ENCODE data around the gene NPW. TPM values are rescaled to one million over a fixed set of nuclear protein-coding genes. Genes with fewer than 3 reads are reported as not detected.

NPW gene
- total RNA-seq, 4 donors from 2014 or later, result 0.48 TPM; not detected in 3

DNA sequence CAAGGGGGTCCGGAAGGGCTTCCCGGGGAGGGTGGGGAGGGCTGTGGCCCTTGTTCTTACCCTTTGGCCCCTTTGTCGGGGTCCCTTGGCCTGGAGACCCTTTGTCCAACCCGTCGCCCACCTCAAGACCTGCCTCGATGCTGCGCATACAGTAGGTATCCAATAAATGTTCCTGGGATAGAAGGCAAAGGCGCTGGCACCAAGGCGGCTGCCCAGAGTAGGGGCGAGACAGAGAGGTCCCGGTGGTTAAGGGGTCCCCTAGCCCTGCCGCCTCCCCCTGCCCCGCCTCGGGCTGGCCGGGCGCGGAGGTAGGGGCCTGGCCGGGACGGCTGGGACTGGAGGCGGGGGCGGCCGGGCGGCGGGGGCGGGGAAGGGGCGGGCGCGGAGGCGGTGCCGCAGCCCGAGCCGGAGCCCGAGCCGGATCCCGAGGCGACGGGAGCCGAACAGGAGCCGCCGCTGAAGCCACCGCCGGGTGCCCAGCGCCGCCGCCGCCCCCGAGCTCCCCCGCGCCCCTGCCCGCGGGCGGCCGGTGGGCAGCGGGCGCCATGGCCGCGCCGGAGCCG, 7.0 kb downstream of the NPW start, which contains the start of gene NHERF2:
NHERF2 (plus strand) TSS at position 442 of the 563 bp plus-strand sequence; CDS start at position 546, 104 bp downstream.
- 21% methylated on average over 4 of the region's 59 CpGs; no CpG with 5 or more reads in 1 of the 2 donors for WGBS, 2 donors
- Histone ChIP-seq H3K4me3 (peak within 1 kb of the TSS; percentile 51 to 90 (median 63)), H3K36me3 (peaks cover 0 to 6% (median 0%) of the 10 kb centered on the region in 3 donors), H3K4me1 (peaks cover 39 to 87% (median 45%) of the 10 kb centered on the region in 3 donors), H3K27ac (peak within 1 kb of the TSS; percentile 68 to 86 (median 80)), H3K27me3 (peaks cover 0 to 19% (median 0%) of the 10 kb centered on the region in 4 donors), H3K9me3 (no peaks in the 10 kb centered on the region)
- TF ChIP-seq, protein P1, sequence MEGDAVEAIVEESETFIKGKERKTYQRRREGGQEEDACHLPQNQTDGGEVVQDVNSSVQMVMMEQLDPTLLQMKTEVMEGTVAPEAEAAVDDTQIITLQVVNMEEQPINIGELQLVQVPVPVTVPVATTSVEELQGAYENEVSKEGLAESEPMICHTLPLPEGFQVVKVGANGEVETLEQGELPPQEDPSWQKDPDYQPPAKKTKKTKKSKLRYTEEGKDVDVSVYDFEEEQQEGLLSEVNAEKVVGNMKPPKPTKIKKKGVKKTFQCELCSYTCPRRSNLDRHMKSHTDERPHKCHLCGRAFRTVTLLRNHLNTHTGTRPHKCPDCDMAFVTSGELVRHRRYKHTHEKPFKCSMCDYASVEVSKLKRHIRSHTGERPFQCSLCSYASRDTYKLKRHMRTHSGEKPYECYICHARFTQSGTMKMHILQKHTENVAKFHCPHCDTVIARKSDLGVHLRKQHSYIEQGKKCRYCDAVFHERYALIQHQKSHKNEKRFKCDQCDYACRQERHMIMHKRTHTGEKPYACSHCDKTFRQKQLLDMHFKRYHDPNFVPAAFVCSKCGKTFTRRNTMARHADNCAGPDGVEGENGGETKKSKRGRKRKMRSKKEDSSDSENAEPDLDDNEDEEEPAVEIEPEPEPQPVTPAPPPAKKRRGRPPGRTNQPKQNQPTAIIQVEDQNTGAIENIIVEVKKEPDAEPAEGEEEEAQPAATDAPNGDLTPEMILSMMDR (IDR thresholded peaks at IDR 0.05), result no peak
- intact Hi-C loops (cut with DNase I), result no loop called here
- DNase-seq, result no peak

DNA sequence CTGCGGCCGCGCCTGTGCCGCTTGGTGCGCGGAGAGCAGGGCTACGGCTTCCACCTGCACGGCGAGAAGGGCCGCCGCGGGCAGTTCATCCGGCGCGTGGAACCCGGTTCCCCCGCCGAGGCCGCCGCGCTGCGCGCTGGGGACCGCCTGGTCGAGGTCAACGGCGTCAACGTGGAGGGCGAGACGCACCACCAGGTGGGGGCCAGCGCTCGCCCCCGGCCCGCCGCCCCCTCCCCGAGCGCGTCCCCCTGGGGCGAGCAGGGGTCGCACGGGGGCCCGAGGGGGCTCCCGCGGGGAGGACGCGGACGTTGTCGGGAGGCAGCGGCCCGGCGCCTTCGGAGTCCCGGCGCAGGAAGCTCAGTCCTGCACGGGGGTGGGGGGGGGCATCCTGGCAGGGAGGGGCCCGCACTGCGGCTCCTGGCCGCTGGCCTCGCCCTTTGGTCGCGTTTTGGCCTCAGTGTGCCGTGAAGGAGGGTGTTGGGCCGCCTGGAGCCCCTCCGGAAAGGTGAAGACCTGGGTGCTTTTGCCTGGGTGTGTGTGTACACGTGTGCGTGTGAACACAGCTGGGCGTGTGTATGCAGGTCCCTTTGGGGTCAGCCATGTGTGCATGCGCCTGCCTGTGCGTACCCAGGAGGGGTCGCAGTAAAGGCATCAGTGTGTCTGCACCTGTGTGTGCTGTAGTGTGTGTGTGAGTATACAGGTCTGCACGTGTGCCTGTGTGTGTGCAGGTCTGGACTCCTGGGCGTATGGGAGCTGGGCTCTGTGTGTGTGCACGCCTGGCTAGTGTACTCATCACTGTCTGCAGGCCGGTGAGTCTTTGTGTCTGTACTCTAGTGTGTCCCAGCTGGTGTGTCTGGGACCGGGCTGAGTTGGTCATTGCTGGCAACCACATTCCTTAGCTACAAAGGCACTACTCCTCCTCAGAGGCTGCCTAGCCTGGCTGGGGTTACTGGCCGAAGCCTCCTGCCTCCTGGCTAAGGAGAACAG, 7.7 kb downstream of the NPW start:
- no peak for TF ChIP-seq POLR2A (IDR thresholded peaks at IDR 0.05)
- TF ChIP-seq, protein P1 (IDR thresholded peaks at IDR 0.05), result no peak
- H3K27me3 ChIP-seq, result peaks cover 0 to 11% (median 0%) of the 10 kb centered on the region in 4 donors
- no peaks in the 10 kb centered on the region for H3K9me3 ChIP-seq
- no peak for DNase-seq
- H3K36me3 ChIP-seq, result peaks cover 0 to 6% (median 0%) of the 10 kb centered on the region in 3 donors
- intact Hi-C loops (cut with DNase I), result no loop called here
- peak overlapping the region; percentile 47 to 86 (median 76) for H3K27ac ChIP-seq
- peaks cover 39 to 94% (median 45%) of the 10 kb centered on the region in 3 donors for H3K4me1 ChIP-seq
- peak overlapping the region; percentile 51 to 90 (median 63) for H3K4me3 ChIP-seq
- WGBS, 2 donors, result 0 to 13% methylated on average over 6 of the region's 76 CpGs

DNA sequence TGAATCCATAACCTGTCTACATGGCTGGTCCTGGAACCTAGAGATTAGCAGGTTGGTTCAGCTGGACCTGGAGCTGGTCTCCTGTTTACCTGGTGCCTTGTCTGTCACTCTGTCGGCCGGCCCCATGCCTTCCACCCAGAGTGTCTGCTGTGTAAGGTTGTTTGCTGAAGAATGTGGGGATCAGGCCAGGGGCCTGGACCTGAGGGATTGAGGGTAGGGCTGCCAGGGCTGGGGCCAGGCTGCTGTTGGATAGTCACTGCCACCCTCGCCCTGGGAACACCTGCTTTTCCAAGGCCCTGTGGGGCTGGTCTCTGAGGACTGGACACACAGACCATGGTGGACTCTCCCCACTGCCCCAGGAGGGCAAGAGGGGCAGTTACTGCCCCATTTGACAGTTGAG, 8.6 kb downstream of the NPW start:
- Histone ChIP-seq H3K27ac (peak overlapping the region in 3 of 4 donors; percentile 23 to 85 (median 47)), H3K4me3 (peak overlapping the region in 3 of 4 donors; percentile 56 to 90 (median 70)), H3K9me3 (no peaks in the 10 kb centered on the region), H3K36me3 (peaks cover 0 to 6% (median 0%) of the 10 kb centered on the region in 3 donors), H3K4me1 (peaks cover 34 to 94% (median 42%) of the 10 kb centered on the region in 3 donors), H3K27me3 (peaks cover 0 to 6% (median 0%) of the 10 kb centered on the region in 4 donors)
- no peak for TF ChIP-seq POLR2A (IDR thresholded peaks at IDR 0.05)
- TF ChIP-seq, protein P1 (IDR thresholded peaks at IDR 0.05), result no peak
- intact Hi-C loops (cut with DNase I), result no loop called here
- DNase-seq, result no peak
- WGBS, 2 donors, result 80 to 90% methylated on average over 1 to 2 of the region's 3 CpGs

- TF ChIP-seq, protein P1 (IDR thresholded peaks at IDR 0.05), result no peak
- no peak for TF ChIP-seq POLR2A (IDR thresholded peaks at IDR 0.05)
- Histone ChIP-seq H3K9me3 (no peaks in the 10 kb centered on the region), H3K27ac (peak overlapping the region in 3 of 4 donors; percentile 9 to 85 (median 23)), H3K4me1 (peaks cover 34 to 94% (median 42%) of the 10 kb centered on the region in 3 donors), H3K27me3 (peaks cover 0 to 6% (median 0%) of the 10 kb centered on the region in 4 donors), H3K4me3 (peak overlapping the region in 3 of 4 donors; percentile 56 to 90 (median 70)), H3K36me3 (peaks cover 0 to 6% (median 0%) of the 10 kb centered on the region in 3 donors)
- WGBS, 2 donors, result 86 to 93% methylated on average over 3 to 16 of the region's 18 CpGs
- DNase-seq, result no peak
- intact Hi-C loops (cut with DNase I), result no loop called here
These were observed 9.1 kb downstream of the NPW start for GRCh38 chr16:2028620-2029220.

All from esophagus squamous epithelium (tissue), 5 donors.